ENCODE measurements around the gene DIAPH3.

DIAPH3 gene

GRCh38 chr13:60019119-60019993 is 144.4 kb downstream of the DIAPH3 start:
- DNase-seq (ENCODE audit: low read depth), result no peak

- no peak for DNase-seq (ENCODE audit: low read depth)
These were observed 145.2 kb downstream of the DIAPH3 start for GRCh38 chr13:60018536-60018935.

GRCh38 chr13:60016229-60016628 is 147.5 kb downstream of the DIAPH3 start:
- no peak for DNase-seq (ENCODE audit: low read depth)

- DNase-seq (ENCODE audit: low read depth), result no peak
These were observed 150.6 kb downstream of the DIAPH3 start for GRCh38 chr13:60013166-60013565.

- no peak for DNase-seq (ENCODE audit: low read depth)
These were observed 151.2 kb downstream of the DIAPH3 start for GRCh38 chr13:60012488-60012887.

- no peak for DNase-seq (ENCODE audit: low read depth)
These were observed 154.2 kb downstream of the DIAPH3 start for GRCh38 chr13:60009300-60010253.

- DNase-seq (ENCODE audit: low read depth), result no peak
These were observed 161.8 kb downstream of the DIAPH3 start for GRCh38 chr13:60001889-60002288.

- DNase-seq (ENCODE audit: low read depth), result no peak
These were observed 162.8 kb downstream of the DIAPH3 start for GRCh38 chr13:60000976-60001375.

- no peak for DNase-seq (ENCODE audit: low read depth)
These were observed 163.6 kb downstream of the DIAPH3 start for GRCh38 chr13:60000081-60000480.

- DNase-seq (ENCODE audit: low read depth), result no peak
These were observed 165.8 kb downstream of the DIAPH3 start for GRCh38 chr13:59997976-59998375.

- no peak for DNase-seq (ENCODE audit: low read depth)
These were observed 167.2 kb downstream of the DIAPH3 start for GRCh38 chr13:59996461-59996980.

GRCh38 chr13:59991395-59991794 is 172.3 kb downstream of the DIAPH3 start:
- no peak for DNase-seq (ENCODE audit: low read depth)

- no peak for DNase-seq (ENCODE audit: low read depth)
These were observed 180.9 kb downstream of the DIAPH3 start for GRCh38 chr13:59982631-59983382.

GRCh38 chr13:59979589-59979988 is 184.1 kb downstream of the DIAPH3 start:
- DNase-seq (ENCODE audit: low read depth), result no peak

GRCh38 chr13:59978862-59979261 is 184.9 kb downstream of the DIAPH3 start:
- DNase-seq (ENCODE audit: low read depth), result no peak

- DNase-seq (ENCODE audit: low read depth), result no peak
These were observed 186.9 kb downstream of the DIAPH3 start for GRCh38 chr13:59976856-59977255.

- no peak for DNase-seq (ENCODE audit: low read depth)
These were observed 187.8 kb downstream of the DIAPH3 start for GRCh38 chr13:59975807-59976435.

- no peak for DNase-seq (ENCODE audit: low read depth)
These were observed 192.9 kb downstream of the DIAPH3 start for GRCh38 chr13:59970847-59971246.

GRCh38 chr13:59963827-59964226 is 199.9 kb downstream of the DIAPH3 start:
- no peak for DNase-seq (ENCODE audit: low read depth)

- no peak for DNase-seq (ENCODE audit: low read depth)
These were observed 200.3 kb downstream of the DIAPH3 start for GRCh38 chr13:59963383-59963782.

- DNase-seq (ENCODE audit: low read depth), result no peak
These were observed 201.4 kb downstream of the DIAPH3 start for GRCh38 chr13:59962343-59962742.

All from activated gamma-delta T cell treated with anti-CD3 and anti-CD28 coated beads, Interleukin-2, amount 50 U/mL, for 16 hours (primary cell).